ENCODE results near the gene GNPTG.
A peak's percentile ranks its signal among the peaks of the same experiment; 100 is the strongest.

The GNPTG gene

DNA sequence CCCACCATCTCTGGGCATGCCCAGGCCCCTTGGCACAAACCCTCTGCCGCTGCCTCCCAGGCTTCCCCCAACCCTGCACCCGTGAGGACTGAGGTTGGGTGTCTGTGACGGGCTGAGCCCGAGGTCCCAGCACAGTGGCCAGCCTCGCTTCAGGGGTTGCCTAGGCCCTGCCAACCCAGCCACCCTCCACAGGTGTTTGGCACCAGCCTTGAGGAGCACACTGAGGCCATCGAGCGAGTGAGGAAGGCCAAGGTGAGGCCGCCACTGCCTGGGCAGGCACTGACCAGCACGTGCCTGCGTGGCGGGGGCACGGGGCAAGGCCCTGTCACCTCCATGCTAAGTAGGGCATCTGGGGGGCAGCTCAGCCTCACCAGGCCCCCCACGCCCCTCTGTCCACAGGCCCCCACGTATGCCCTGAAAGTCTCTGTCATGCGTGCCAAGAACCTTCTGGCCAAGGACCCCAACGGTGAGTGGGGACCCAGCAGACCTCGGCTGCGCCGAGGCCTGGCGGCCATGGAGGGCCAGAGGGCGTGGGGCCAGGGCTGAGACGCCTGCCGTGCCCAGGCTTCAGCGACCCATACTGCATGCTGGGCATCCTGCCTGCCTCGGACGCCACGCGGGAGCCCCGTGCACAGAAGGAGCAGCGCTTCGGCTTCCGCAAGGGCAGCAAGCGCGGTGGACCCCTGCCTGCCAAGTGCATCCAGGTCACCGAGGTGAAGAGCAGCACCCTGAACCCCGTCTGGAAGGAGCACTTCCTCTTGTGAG is 10.8 kb upstream of the GNPTG start:
- TF ChIP-seq, protein P1, sequence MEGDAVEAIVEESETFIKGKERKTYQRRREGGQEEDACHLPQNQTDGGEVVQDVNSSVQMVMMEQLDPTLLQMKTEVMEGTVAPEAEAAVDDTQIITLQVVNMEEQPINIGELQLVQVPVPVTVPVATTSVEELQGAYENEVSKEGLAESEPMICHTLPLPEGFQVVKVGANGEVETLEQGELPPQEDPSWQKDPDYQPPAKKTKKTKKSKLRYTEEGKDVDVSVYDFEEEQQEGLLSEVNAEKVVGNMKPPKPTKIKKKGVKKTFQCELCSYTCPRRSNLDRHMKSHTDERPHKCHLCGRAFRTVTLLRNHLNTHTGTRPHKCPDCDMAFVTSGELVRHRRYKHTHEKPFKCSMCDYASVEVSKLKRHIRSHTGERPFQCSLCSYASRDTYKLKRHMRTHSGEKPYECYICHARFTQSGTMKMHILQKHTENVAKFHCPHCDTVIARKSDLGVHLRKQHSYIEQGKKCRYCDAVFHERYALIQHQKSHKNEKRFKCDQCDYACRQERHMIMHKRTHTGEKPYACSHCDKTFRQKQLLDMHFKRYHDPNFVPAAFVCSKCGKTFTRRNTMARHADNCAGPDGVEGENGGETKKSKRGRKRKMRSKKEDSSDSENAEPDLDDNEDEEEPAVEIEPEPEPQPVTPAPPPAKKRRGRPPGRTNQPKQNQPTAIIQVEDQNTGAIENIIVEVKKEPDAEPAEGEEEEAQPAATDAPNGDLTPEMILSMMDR (conservative IDR thresholded peaks at IDR 0.05; ENCODE audit: low read depth, low read length): no peak
- DNase-seq (ENCODE audit: low read depth): no peak
- H3K4me3 ChIP-seq (ENCODE audit: low read depth, low read length): no peak overlapping the region

DNA sequence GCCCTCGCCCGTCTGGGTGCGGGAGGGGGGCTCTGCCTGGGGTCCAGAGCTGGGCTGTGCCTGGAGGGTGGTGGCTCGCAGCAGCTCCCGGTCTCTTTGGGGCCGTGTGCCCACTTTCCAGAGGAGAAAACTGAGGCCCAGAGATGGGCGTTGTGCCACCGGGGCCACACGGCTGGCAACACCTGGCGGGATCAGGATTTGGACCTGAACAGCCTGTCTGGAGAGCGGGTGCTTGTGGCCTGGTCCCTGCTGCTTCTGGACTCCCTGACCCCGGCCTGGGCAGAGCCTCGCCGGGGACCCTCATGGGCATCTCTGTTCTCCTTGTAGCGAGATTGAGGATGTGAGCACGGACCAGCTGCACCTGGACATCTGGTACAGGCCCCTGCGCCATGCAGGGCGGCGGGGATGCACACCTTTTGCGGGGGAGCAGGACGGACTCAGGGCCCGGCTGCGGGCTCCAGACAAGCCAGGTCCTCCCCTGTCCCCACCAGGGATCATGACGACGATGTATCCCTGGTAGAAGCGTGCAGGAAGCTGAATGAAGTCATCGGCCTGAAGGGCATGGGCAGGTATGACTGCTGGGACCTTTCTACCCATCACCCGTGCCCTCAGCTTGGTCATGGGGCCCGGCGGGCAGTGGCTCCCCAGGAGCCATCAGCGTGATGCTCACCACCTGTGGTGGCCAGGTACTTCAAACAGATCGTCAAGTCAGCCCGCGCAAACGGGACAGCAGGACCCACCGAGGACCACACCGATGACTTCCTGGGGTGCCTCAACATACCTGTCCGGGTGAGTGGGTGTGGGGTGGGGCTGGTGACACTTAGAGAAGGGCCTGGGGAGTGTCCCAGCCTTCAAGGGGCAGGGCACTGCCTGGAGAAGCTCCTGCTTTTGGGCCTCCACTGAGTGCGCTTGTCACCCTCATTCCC is 10.0 kb upstream of the GNPTG start:
- TF ChIP-seq, protein P1 (conservative IDR thresholded peaks at IDR 0.05; ENCODE audit: low read depth, low read length): no peak
- no peak for DNase-seq (ENCODE audit: low read depth)
- no peak overlapping the region for H3K4me3 ChIP-seq (ENCODE audit: low read depth, low read length)

DNA sequence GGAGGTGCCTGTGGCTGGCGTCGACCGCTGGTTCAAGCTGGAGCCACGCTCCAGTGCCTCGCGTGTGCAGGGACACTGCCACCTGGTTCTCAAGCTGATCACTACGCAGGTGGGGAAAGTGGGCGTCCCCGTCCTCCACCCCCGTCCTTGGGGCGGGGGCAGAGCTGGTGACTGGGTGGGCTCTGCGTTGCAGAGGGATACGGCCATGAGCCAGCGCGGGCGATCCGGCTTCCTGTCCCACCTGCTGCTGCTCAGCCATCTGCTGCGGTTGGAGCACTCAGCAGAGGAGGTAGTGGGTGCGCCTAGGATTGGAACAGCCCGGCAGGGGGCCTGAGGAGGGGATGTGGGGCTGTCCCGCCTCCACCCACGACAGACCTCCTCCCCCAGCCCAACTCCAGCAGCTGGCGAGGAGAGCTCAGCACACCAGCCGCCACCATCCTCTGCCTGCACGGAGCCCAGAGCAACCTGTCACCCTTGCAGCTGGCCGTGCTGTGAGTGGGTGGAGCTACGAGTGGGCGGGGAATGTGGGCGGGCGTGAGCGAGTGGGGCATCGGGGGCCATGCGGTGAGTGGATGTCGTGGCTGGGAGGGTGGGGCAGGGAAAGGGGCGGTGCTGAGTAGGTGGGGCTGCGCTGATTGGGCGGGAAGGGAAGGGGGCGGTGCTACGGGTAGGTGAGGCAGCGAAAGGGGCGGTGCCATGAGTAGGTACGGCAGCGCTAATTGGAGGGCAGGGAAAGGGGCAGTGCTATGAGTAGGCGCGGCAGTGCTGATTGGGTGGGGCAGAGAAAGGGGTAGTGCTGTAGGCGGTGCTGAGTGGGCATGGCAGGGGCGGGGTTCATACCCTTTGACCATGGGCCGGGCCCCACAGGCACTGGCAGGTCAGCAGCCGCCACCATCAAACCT is 9.0 kb upstream of the GNPTG start:
- TF ChIP-seq, protein P1 (conservative IDR thresholded peaks at IDR 0.05; ENCODE audit: low read depth, low read length): no peak
- peak; percentile 90 for DNase-seq (ENCODE audit: low read depth)
- H3K4me3 ChIP-seq (ENCODE audit: low read depth, low read length): no peak overlapping the region

DNA sequence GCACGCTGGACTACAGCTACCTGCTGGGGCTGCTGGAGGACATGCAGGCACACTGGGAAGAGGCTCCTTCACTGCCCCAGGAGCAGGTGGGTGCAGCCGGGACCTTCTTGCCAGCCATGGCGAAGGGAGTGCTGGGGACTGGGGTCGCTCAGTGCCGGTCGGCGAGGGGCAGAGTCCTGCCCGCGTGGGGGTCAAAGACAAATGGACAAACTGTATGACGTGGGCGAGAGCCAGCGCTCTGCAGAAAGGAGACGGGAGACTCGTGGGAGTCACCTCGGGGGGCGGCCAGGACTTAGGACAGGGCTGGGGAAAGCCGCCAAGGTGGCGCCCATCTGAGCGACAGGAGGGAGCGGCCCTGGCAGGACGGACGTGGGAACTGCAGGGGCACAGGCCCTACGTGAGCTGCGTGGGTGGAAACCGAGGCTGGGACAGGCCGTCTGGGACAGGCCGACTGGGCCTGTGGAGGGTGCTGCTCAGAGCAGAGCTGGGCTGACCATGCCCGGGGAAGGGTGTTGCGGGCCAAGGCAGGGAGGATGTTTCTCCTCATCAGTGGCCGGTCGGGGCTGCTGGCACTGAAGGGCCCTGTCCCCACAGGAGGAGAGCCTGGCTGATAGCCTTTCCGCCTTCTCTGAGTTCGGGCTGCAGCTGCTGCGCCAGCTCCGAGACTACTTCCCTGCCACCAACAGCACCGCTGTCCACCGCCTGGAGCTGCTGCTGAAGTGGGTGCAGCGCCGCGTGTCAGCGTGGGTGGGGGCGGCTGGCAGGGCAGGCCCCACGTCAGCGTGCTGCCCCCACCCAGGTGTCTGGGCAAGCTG is 8.1 kb upstream of the GNPTG start:
- no peak overlapping the region for H3K4me3 ChIP-seq (ENCODE audit: low read depth, low read length)
- TF ChIP-seq, protein P1 (conservative IDR thresholded peaks at IDR 0.05; ENCODE audit: low read depth, low read length): no peak
- DNase-seq (ENCODE audit: low read depth): no peak

DNA sequence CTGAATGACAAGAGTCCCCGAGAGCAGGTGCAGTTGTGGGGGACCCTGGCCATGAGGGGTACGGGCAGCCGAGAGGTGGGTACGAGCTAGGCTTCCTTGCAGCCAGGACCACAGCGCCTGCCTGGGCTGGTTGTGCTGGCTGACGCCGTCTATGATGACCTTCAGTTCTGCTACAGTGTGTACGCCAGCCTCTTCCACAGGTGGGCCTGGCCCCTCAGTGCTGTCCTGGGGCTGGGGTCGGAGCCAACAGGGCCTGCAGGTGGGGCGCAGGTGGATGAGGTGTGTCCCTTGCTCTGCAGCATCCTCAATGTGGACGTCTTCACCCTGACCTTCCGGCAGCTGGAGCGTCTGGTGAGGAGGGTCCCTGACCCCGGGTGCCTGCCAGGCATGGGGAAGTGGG is 7.2 kb upstream of the GNPTG start:
- DNase-seq (ENCODE audit: low read depth): no peak
- no peak overlapping the region for H3K4me3 ChIP-seq (ENCODE audit: low read depth, low read length)
- TF ChIP-seq, protein P1 (conservative IDR thresholded peaks at IDR 0.05; ENCODE audit: low read depth, low read length): no peak

DNA sequence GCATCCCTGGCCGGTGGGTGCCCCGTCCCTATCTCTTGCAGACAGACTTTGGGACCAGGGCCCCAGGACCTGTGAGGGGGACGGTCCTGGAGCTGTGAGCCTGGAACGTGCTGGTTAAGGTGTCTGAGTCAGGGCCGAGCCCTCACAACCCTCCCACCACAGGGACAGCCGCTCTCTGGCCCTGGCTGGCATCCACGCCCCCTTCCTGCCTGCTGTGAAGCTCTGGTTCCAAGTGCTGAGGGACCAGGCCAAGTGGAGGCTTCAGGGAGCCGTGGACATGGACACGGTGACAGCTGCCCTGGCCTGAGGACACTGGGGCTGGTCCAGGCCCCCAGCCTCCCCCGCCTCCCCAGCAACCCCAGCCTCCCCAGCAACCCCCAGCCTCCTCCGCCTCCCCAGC is 6.6 kb upstream of the GNPTG start:
- TF ChIP-seq, protein P1 (conservative IDR thresholded peaks at IDR 0.05; ENCODE audit: low read depth, low read length): no peak
- DNase-seq (ENCODE audit: low read depth): no peak
- H3K4me3 ChIP-seq (ENCODE audit: low read depth, low read length): no peak overlapping the region

All from choroid plexus epithelial cell (primary cell).